Stimulated activated CD8-positive, alpha-beta memory T cell treated with anti-CD3 and anti-CD28 coated beads, Interleukin-15, amount 100 ng/mL, for 1 hour (primary cell): ENCODE data around the gene SHC3.
A peak's percentile ranks its signal among the peaks of the same experiment; 100 is the strongest.

Source experiments
- DNase-seq: peaks from one replicate; pipeline ENCODE4 v3.0.0-alpha.2; 2020; ENCODE audit warnings: low read depth

The SHC3 gene

GRCh38 chr9:89000973-89001916 is 177.4 kb downstream of the SHC3 start:
- DNase-seq, result peak; percentile 50

- DNase-seq, result no peak
These were observed 178.2 kb downstream of the SHC3 start for GRCh38 chr9:89000371-89000781.

GRCh38 chr9:88998911-88999310 is 179.7 kb downstream of the SHC3 start:
- no peak for DNase-seq

- DNase-seq, result no peak
These were observed 180.1 kb downstream of the SHC3 start for GRCh38 chr9:88998503-88998902.

- DNase-seq, result no peak
These were observed 181.0 kb downstream of the SHC3 start for GRCh38 chr9:88997646-88998045.

GRCh38 chr9:88996921-88997235 is 181.7 kb downstream of the SHC3 start:
- no peak for DNase-seq

- DNase-seq, result no peak
These were observed 182.3 kb downstream of the SHC3 start for GRCh38 chr9:88996046-88996920.

GRCh38 chr9:88995627-88996026 is 183.0 kb downstream of the SHC3 start:
- no peak for DNase-seq

GRCh38 chr9:88995200-88995577 is 183.4 kb downstream of the SHC3 start:
- DNase-seq, result no peak

- no peak for DNase-seq
These were observed 184.0 kb downstream of the SHC3 start for GRCh38 chr9:88994469-88995199.

GRCh38 chr9:88993871-88994460 is 184.7 kb downstream of the SHC3 start:
- DNase-seq, result no peak

- DNase-seq, result no peak
These were observed 185.3 kb downstream of the SHC3 start for GRCh38 chr9:88993327-88993726.

- no peak for DNase-seq
These were observed 186.1 kb downstream of the SHC3 start for GRCh38 chr9:88992556-88992955.

- DNase-seq, result no peak
These were observed 187.3 kb downstream of the SHC3 start, which contains the start of gene S1PR3 for GRCh38 chr9:88991066-88992034. S1PR3 (plus strand) TSS chr9:88991468; CDS start chr9:89001201, 9,733 bp downstream.

GRCh38 chr9:88990729-88991065 is 187.9 kb downstream of the SHC3 start:
- no peak for DNase-seq

GRCh38 chr9:88990041-88990728 is 188.4 kb downstream of the SHC3 start:
- no peak for DNase-seq

- DNase-seq, result no peak
These were observed 189.6 kb downstream of the SHC3 start for GRCh38 chr9:88988796-88989641.

- DNase-seq, result no peak
These were observed 191.0 kb downstream of the SHC3 start for GRCh38 chr9:88987661-88988060.

GRCh38 chr9:88986776-88987175 is 191.8 kb downstream of the SHC3 start:
- DNase-seq, result no peak
